LNCaP clone FGC (cell line): ENCODE data around the gene ZNF324B.
"Not testable (repeated sequence)": the region's sequence is repeated elsewhere in the genome, so short reads cannot be mapped to it uniquely, and the experiment has no call there.

Experiments
- DNase-seq: peaks from one replicate; pipeline ENCODE4 v3.0.0-alpha.2; 2011; ENCODE audit warnings: low read depth
- H3K4me3 ChIP-seq: 2 replicates; pipeline ENCODE4 v1.5.1; 2011; ENCODE audit warnings: mild to moderate bottlenecking, low read depth, low read length, control low read depth
- TF ChIP-seq, protein P1 (sequence below): IDR thresholded peaks from 2 replicates; pipeline ENCODE4 v1.5.1; 2012; ENCODE audit warnings: mild to moderate bottlenecking; ENCODE audit not compliant: control insufficient read depth, insufficient read depth; ENCODE audit errors: extremely low read depth

ZNF324B gene

DNA sequence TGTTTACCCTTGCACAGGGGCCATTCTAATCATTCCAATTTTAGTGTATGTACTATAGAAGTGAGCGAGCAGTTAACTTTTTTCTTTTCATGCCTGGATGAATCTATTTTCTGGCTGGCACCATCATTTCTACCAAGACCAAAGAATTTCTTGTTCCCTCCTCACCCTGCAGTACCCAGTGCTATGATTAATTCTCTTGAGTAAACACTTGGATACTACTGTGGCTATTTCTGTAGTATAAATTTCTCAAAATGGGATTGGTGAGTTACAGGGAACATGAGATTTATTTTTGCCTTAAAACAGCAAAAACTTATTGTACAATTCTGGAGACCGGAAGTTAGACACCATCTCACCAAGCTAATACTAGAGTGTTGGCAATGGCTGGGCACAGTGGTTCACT is 32.4 kb downstream of the ZNF324B start:
- TF ChIP-seq, protein P1, sequence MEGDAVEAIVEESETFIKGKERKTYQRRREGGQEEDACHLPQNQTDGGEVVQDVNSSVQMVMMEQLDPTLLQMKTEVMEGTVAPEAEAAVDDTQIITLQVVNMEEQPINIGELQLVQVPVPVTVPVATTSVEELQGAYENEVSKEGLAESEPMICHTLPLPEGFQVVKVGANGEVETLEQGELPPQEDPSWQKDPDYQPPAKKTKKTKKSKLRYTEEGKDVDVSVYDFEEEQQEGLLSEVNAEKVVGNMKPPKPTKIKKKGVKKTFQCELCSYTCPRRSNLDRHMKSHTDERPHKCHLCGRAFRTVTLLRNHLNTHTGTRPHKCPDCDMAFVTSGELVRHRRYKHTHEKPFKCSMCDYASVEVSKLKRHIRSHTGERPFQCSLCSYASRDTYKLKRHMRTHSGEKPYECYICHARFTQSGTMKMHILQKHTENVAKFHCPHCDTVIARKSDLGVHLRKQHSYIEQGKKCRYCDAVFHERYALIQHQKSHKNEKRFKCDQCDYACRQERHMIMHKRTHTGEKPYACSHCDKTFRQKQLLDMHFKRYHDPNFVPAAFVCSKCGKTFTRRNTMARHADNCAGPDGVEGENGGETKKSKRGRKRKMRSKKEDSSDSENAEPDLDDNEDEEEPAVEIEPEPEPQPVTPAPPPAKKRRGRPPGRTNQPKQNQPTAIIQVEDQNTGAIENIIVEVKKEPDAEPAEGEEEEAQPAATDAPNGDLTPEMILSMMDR = no peak
- no peak for DNase-seq
- H3K4me3 ChIP-seq = no peak overlapping the region

DNA sequence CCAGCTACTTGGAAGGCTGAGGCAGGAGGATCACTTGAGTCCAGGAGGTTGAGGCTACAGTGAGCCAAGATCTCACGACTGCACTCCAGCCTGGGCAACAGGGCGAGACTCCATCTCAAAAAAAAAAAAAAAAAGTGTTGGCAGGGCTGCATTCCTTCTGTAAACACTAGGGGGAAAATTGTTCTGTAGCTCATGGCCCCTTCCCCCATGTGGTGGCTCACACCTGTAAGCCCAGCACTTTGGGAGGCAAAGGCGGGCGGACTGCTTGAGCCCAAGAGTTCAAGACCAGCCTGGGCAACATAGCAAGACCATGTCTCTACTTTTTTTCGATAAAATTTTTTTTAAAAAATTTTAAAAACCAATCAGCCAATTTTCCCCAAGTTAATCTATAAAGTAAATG is 32.9 kb downstream of the ZNF324B start:
- not testable (repeated sequence) for DNase-seq

DNA sequence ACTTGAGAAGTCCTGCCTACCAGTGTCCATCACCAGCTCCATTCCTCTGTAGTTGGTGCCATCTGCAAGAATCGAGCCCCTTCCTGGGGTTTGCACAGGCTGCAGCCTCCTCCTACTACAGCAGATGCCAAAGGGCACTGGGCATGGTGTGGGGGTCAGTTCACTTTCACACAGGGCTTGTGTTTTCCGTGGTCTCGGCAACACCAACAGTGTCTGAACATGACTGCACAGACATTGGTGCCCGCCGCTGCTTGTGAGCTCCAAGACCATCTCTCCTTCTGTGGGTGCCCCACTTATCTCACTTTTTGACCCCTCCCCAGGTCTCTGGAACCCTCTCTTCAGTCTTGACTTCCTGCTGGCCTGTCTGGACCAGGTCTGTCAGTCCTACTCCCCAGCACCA is 40.0 kb downstream of the ZNF324B start:
- no peak overlapping the region for H3K4me3 ChIP-seq
- DNase-seq = no peak
- TF ChIP-seq, protein P1 = no peak

More for the DNA sequence above, 32.9 kb downstream of the ZNF324B start:
- not testable (repeated sequence) for H3K4me3 ChIP-seq

DNA sequence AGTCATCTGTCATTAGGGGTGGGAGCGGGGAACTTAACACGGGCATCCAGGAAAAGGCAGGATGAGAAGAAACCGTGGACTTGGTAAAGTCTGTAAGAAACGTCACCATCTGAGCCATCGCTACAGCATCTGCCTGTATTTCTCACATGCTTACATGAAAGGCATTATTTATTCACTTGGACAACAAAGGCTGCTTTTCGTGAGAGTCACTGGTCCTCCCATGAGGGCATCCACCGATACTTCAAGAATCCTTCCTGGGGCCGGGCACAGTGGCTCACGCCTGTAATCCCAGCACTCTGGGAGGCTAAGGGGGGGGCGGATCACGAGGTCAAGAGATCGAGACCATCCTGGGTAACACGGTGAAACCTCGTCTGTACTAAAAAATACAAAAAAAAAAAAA is 40.8 kb downstream of the ZNF324B start:
- TF ChIP-seq, protein P1 = no peak
- H3K4me3 ChIP-seq = no peak overlapping the region
- DNase-seq = no peak

DNA sequence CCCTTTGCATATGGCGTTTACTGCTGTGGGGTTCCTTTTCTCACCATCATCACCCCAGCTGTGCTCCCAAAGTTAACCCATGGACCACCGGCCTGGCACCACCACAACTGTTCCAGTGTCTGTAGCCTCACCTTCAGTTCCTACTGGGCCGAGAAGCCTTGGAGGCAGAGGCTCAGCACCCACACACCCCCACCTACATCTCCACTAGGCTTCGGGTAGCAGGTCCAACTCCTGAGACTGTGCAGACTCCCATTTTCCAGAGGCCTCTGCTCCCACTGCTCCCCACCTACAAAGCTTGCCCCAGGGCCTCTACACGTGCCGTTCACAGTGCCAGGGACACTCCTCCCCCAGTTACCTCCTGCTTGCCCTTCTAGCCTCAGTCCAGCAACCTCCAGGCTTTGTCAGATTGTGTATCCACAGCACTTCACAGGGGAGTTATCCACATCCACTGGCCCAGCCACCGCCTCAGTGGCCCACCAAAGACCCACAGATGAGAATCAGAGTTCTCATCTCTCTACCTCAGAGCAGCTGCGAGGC is 46.3 kb downstream of the ZNF324B start:
- peak overlapping the region; percentile 83 for H3K4me3 ChIP-seq
- no peak for DNase-seq
- TF ChIP-seq, protein P1 = no peak

DNA sequence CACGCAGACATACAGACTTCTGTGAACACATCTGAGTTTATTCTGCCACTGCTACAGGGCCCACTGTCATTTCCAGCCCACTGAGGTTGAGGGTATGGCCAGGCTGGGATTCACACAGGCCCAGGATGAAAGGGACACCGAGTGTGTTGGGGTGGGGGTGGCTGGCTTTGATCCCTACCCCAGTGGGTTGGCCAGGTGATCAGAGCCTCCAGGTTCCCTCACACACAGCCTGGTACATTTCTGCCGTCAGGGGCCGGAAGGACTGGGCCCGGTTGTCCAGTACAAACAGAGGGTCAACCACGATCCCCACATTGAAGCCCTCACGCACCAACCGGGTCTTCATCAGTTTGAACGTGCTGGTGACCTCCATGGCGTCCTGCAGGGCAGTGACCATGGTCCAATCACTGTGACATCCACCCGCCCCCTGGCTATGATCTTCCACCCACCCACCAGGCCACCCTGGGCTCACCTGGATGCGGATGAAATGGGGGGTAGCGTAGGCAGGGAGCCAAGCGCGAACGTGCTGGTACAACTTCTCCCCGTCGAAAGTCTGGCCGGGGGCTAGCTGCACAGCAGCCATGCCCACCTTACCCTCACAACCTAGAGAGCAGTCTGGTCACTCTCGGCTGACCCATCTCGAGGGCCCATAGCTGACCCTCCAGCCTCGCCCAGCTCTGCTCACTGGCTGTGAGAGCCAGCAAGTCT is 47.0 kb downstream of the ZNF324B start:
- H3K4me3 ChIP-seq = peak overlapping the region; percentile 83
- TF ChIP-seq, protein P1 = no peak

DNA sequence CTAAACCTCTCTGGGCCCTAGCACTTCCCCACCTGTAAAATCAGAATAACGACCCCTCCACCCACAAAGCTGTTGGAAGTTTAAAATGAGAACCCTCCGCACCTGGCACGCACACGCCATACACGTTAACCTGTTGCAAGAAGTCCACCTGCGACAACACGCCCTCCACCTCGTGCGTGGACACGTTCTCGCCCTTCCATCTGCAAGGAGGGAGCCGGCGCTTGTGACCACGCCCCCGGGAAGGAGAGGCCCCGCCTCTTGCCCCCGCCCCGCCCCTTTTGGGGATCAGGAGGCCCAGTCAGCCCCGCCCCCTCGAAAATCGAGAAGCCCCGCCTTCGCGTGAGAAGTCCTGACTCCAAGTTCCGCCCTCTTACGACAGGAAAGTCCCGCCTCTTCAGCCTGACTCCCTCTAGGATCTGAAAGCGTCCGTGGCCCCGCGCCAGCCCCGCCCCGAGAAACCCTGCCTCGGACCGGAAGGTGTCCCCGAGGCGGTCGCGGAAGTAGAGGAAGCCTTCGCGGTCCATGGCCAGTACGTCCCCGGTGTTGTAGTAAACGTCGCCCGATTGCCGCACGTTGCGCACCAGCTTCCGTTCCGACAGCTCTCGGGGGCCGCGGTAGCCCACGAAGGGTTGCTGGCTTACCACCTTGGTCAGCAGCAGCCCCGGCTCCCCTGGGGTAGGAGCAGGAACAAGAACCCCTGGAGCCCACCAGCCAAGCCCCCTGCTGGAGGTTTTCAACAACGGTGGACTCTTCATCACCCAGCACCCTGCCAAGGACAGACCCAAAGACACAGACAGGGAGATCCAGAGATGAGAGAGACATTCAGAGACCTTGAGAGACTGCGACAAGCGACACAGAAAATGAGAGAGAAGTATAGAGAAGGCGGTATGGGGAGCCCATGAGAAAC is 47.9 kb downstream of the ZNF324B start:
- H3K4me3 ChIP-seq = peak overlapping the region; percentile 83
- TF ChIP-seq, protein P1 = no peak
- peak; percentile 98 for DNase-seq

More for the DNA sequence above, 47.0 kb downstream of the ZNF324B start:
- no peak for DNase-seq
